ENCODE data around the gene UBXN7. TPM values are rescaled to one million over a fixed set of nuclear protein-coding genes. Genes with fewer than 3 reads are reported as not detected.

Gene UBXN7
- total and polyA plus RNA-seq, 2 of the 13 experiments (the other 11 are each of a cell fraction or from before 2014, with no cell fraction given): 12.5 to 15.9 TPM

GRCh38 chr3:196317687-196318467, 114.3 kb downstream of the UBXN7 start, which contains the start of gene DYNLT2B (continued):
- TF ChIP-seq GRHL1 (CRISPR knock-in tag; conservative IDR thresholded peaks at IDR 0.05) (no peak), ZNF234 (CRISPR knock-in tag; conservative IDR thresholded peaks at IDR 0.05) (no peak), LBX2 (CRISPR knock-in tag; IDR thresholded peaks at IDR 0.05; ENCODE audit: borderline replicate concordance) (no peak), CENPT (CRISPR knock-in tag; IDR thresholded peaks at IDR 0.05; ENCODE audit: low read depth) (0 out of 2 replicates have a peak, but pooled peaks have one; percentile 24), NR1H2 (CRISPR knock-in tag; IDR thresholded peaks at IDR 0.05; ENCODE audit: borderline replicate concordance, low read depth) (no peak), ZNF431 (CRISPR knock-in tag; IDR thresholded peaks at IDR 0.05; ENCODE audit: borderline replicate concordance, low read depth) (no peak), HDAC6 (IDR thresholded peaks at IDR 0.05; ENCODE audit: low read depth, low read length) (no peak), BHLHE40 (IDR thresholded peaks at IDR 0.05; ENCODE audit: low read length) (0 out of 2 replicates have a peak, but pooled peaks have one; percentile 4), KMT2B (CRISPR knock-in tag; IDR thresholded peaks at IDR 0.05) (peak; percentile 69), ZFP36L1 (CRISPR knock-in tag; IDR thresholded peaks at IDR 0.05) (peak; percentile 59; the same call in 1 of the 2 replicates), MYNN (CRISPR knock-in tag; IDR thresholded peaks at IDR 0.05; ENCODE audit: low read depth) (no peak), SALL2 (CRISPR knock-in tag; IDR thresholded peaks at IDR 0.05) (no peak), ZNF468 (CRISPR knock-in tag; IDR thresholded peaks at IDR 0.05) (0 out of 2 replicates have a peak, but pooled peaks have one; percentile 24), TAF15 (IDR thresholded peaks at IDR 0.05; ENCODE audit: low read depth, low read length, poor library complexity, severe bottlenecking) (no peak), HNF1B (CRISPR knock-in tag; IDR thresholded peaks at IDR 0.05) (peak; percentile 63), IKZF1 (IDR thresholded peaks at IDR 0.05) (no peak), FOXK2 (IDR thresholded peaks at IDR 0.05) (no peak), TMF1 (CRISPR knock-in tag; IDR thresholded peaks at IDR 0.05; ENCODE audit: low read depth) (peak; percentile 29; the same call in 1 of the 2 replicates), ZNF12 (CRISPR knock-in tag; IDR thresholded peaks at IDR 0.05) (0 out of 2 replicates have a peak, but pooled peaks have one; percentile 24), ZSCAN22 (CRISPR knock-in tag; IDR thresholded peaks at IDR 0.05) (no peak; the same call in 1 of the 2 replicates), USF2 (IDR thresholded peaks at IDR 0.05; ENCODE audit: low read depth, low read length) (no peak), USF2 (CRISPR knock-in tag; IDR thresholded peaks at IDR 0.05; ENCODE audit: borderline replicate concordance) (no peak)
- TF ChIP-seq, protein P1, sequence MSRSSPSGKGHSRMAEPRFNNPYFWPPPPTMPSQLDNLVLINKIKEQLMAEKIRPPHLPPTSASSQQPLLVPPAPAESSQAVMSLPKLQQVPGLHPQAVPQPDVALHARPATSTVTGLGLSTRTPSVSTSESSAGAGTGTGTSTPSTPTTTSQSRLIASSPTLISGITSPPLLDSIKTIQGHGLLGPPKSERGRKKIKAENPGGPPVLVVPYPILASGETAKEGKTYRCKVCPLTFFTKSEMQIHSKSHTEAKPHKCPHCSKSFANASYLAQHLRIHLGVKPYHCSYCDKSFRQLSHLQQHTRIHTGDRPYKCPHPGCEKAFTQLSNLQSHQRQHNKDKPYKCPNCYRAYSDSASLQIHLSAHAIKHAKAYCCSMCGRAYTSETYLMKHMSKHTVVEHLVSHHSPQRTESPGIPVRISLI (CRISPR knock-in tag; IDR thresholded peaks at IDR 0.05; ENCODE audit: borderline replicate concordance): no peak
